HG03565 (cell line): ENCODE results near the gene PLA2G15.
A peak's percentile ranks its signal among the peaks of the same experiment; 100 is the strongest.

Experiments
- ATAC-seq: cut with Tn5 transposase; IDR thresholded peaks from one replicate; pipeline ENCODE4 v1.9.1; 2021; ENCODE audit warnings: mild to moderate bottlenecking, moderate library complexity; ENCODE audit not compliant: unreplicated experiment

The PLA2G15 gene

DNA sequence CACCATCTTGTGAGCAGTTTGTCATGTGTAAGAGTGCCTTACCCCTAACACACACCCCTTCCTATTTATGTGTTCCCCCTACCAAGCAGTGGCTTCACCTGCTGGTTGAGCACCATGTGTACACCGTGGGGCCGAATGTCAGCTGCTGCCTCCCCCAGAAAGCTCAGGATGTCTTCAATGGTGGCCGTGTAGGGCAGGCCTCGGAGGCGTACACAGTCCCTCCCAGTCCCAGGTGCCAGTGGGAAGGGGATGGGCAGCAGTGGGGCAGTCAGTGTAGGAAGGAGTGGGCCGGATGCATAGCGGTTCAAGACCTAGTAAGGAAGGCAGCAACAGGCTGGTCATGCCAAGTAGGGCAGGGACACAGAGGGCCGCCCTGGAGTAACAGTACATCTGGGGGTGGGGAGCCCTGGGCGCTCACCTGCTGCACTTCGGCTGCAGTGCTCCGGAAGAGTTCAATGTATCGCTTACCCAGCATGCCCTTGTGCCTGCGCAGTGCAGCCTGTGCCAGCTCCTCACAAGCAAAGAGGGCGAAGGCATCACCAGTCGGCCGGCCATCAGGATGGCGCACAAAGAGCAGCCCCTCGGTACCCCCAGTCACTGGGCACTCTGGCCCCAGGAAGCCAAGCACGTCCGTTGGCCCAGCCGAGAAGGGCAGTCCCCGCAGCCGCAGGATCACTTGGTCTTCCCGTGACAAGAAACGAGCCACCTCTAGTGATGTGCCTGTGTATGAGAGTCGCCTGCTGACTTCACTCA lies 13.6 kb upstream of the PLA2G15 start:
- no peak for ATAC-seq

DNA sequence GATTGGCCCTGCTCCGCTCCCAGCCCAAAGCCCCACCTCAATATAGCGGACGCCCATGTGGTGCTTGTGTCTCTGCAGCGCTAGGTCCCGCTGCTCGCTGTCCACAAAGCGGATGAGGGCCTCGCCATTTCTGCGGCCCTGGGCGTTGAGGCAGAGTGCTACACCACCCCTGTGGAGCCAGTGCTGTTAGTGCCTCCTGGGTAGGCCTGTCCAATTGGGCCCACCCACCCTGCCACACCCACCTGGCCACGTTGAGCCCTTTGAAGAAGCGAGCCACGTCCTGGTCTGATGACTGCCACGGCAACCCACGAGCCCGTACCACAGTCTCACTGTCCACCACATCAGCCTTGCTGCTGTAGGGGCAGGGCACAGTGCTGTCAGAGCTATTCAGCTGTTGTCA lies 12.8 kb upstream of the PLA2G15 start:
- no peak for ATAC-seq

DNA sequence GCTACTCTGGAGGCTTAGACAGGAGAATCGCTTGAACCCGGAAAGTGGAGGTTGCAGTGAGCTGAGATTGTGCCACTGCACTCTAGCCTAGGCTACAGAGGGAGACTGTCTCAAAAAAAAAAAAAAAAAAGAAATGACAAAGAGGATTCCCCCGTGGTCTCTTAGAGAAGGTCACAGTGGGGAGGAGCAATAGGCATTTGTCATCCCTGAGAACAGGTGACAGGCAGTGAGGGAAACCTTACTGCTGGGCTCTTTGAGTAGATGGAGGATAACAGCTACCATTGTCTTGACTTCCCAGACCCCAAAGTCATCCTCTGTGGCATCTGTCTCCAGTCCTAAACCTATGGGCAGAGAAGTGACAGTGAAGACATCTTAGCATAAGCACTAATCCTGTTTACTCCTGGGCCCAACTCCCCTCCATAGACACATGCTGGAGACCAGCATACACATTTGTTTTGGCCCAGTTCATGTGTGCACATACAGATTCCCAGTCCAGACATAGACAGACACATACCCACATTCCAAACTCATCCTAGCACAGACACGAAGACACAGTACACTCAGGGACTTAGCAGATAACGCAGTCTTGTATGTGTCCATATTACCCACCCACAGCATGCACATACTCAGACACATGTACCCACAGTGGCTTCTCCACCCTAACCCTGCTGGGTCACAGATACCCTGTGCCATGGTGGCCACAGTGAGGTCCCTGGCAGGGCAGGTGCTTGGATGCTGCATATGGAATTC lies 11.9 kb upstream of the PLA2G15 start:
- ATAC-seq: no peak

DNA sequence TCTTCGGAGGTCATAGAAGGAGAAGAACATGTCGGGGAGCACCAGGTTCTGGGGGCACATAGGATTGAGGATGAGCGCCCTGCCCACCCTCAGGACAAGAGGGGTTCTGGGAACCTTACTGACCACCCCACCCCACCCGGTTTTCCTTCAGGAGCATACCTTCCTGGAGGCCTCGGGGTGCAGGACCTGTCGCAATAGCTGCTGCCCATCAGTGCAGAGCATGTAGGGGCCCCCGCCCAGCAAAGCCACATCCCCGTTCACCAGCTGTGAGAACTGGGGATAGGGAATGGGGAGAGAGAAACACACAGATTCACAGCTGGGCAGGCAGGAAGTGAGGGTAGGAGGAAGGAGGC lies 11.4 kb upstream of the PLA2G15 start:
- no peak for ATAC-seq

DNA sequence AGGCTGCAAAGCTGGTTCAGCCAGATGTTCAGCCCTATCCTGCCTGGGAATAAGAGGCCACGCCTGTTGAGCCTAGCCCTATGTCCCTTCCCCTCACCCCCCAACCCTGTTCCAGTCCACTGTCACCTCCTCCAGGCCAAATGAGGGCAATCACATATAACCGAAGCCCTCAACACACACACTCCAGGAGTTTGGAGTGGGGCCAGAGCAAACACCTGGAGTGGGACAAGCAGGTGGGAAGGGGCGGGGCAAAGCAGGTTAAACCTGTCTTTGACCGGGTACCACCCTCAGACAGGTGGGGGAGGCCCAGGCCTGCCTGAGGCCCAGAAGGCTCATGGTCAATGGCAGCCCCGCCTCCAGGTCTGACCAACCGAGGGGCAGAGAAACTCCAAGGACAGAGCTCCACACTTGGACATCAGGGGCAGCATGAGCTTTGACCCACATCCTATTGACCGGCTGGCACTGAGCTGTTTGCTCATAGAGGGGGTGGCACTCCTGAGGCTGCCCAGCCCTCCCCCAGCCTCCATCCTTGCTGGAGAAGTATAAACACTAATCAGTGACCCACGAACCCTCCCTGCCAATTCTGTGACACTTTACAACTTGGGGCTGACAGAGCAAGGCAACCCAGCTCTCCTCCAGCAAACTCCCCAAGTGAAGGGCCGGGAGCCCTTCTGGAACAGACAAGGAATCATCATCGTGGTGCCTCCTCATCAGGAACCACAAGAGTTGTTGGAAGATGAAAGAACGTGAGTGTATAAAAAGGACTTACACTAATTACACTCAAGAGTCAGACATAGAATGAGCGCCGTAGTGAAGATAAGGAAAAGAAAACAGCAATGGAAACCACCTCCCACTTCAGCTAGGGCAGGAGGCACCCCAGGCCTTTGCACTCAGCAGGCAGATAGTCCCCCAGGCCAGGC lies 10.7 kb upstream of the PLA2G15 start:
- ATAC-seq: no peak

DNA sequence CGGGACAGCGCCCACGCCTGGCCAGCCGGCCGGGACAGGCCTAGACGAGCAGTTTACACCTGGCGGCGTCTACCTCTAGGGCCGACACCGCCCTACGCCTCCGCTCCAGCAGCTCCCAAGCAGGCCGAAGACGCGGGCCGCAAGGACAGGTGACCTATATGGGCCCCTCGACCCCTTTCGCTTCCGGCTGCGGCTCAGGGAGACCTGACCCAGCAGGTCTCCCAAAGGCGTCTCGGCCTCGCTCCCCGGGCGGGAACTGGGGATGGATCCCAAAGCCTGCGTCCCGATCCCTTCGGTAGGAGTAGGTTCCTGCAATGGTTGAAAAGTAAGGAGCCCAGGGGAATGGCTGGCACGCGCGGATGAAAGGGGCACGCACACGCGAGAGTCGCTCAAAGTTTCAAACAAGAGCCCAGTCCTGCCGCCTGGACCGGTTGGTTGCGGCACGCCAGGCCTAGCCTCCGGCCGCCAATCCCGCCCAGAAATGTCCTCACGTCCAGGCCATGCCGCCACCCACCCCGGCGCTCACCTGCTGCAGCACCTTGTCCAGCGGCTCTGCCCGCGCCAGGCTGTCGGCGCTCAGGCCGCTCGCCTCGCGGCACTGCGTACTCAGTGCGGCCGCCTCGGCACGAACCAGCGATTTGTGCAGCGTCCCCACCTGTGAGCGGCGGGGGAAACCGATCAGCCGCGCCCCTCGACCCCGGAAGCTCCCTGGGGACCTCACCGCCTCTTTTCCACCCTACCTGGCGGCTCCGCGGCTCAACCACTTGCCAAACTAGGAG lies 9.9 kb upstream of the PLA2G15 start:
- ATAC-seq: no peak

DNA sequence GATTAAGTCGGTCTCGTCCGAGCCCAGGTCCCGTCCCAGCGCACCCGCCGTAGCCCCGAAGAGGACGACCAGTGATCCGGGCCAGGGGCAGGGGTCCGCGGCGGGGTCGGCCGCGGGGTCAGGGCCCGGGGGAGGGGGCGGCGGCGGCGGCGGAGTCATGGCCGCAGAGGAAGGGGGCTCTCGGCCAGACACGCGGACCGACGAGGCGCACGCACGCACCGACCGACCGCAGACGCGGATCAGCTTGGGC lies 9.4 kb upstream of the PLA2G15 start, which contains the start of gene ESRP2:
TSS of gene ESRP2 (minus strand) at position 241 of the 250 bp plus-strand sequence. CDS start at position 159, 82 bp downstream.
- ATAC-seq: no peak

DNA sequence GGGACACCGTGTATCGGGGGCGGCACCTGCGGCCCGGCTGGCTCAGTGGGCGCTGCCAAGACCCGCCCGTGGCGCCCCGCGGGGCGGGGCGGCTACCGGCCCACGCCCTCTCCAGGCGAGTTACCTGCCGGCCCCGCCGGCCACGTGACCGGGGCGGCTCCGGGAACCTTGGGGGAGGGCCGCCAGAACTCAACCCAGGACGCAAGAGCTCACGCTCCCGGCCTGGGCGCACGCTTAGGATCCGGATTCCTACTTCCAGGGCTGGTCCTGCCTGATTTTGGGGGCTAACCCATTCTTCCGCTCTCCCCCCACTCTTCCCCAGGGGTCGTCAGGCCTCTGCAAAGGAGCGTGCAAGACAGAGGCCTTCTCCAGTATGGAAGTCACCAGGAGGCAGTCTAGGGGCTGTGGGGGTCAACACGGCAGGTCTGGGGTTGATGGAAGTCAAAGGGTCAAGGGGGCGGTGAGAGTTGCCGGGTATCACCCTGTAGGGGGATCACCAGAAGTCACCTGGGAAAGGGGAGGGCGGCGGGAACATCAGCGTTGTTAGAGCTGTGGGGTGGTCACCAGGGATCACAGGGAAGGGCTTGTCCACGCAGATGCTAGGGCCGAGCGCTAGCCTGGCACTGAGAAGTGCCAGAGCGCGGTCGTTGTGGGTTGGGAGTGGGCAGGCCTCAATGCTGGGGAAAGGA lies 8.9 kb upstream of the PLA2G15 start:
- no peak for ATAC-seq

DNA sequence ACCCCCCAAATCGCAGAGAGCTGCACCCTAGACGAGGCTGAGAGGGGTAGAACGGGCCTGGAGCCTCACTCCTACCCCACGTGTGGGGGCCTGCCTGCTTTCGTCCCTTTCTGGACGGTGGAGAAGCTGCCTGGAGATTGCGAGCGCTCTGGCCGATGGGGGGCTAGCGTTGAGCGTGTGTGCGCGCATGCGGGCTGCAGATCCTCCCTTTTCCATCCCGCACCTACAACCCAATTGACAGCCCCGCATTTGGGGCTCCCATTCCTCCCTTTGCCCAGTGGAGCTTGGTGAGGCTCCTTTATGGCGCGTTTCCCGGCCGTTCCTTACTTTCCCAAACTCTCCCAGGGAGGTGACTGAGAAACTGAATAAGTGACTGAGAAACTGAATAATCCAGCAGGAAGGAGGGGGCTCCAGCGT lies 8.3 kb upstream of the PLA2G15 start:
- no peak for ATAC-seq

DNA sequence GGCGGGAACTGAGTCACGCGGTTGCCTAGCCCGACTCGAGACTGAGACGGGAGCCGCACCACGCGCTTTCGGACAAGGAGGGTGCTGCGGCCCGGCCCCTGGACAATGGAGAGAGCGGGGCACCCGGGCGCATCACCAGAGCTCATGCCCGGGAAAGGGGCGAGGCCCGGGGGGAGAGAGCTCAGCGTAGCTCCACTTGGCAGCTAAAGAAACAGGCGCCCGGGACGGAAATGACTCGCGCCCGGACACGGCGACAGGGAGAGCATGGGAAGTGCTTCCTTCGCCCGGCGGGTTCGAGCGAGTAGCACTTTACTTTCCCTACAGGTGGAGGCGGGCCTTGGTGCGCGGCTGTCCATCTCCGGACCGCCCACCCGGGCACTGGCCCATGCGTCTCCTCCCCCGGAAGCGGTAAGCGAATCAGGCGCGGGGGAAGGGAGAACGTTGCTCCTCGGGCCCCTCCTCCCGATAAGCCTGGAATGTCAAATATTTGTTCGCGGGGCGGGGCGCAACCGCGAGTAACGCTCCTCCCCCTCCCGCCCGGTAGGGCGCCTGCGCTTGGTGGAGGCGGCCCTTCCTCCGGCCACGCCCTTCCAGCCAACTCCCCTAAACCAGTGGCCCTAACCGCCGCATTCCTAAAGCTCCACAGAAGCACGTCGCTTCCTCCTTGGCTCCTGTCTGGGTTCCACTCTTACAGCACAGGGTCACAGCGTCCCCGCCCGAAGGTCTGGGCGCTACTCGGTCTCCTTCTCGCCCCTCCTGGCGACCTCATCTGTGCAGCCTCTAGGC lies 7.7 kb upstream of the PLA2G15 start:
- ATAC-seq: peak; percentile 71

DNA sequence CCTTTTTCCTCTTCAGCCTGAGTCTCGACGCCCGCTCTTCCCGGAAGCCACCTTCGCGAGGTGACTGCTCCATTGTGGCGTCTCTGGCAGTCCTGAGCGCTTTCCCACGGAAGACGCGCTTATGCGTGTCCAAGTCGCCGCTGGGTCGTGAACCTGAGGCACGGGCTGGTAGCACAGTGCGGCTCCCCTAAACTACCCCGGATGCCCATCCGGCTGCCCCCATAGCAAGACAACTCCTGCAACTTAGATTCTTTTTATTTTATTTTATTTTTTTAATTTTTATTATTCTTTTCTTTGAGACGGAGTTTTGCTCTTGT lies 7.2 kb upstream of the PLA2G15 start:
- ATAC-seq: no peak

DNA sequence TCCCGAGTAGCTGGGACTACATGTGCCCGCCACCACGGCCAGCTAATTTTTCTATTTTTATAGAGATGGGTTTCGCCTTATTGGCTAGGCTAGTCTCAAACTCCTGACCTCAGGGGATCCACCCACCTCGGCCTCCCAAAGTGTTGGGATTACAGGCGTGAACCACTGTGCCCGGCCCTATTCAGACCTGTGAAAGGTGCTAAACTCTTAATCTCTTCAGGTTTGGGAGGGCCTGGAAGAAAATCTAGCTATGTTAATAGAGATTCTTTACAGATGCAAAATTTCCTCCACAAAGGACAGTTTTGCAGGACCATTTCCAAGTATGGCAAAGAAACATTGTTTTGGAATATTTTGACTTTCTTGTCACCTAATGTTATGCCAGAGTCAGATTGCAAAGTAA lies 3.1 kb upstream of the PLA2G15 start:
- ATAC-seq: no peak

DNA sequence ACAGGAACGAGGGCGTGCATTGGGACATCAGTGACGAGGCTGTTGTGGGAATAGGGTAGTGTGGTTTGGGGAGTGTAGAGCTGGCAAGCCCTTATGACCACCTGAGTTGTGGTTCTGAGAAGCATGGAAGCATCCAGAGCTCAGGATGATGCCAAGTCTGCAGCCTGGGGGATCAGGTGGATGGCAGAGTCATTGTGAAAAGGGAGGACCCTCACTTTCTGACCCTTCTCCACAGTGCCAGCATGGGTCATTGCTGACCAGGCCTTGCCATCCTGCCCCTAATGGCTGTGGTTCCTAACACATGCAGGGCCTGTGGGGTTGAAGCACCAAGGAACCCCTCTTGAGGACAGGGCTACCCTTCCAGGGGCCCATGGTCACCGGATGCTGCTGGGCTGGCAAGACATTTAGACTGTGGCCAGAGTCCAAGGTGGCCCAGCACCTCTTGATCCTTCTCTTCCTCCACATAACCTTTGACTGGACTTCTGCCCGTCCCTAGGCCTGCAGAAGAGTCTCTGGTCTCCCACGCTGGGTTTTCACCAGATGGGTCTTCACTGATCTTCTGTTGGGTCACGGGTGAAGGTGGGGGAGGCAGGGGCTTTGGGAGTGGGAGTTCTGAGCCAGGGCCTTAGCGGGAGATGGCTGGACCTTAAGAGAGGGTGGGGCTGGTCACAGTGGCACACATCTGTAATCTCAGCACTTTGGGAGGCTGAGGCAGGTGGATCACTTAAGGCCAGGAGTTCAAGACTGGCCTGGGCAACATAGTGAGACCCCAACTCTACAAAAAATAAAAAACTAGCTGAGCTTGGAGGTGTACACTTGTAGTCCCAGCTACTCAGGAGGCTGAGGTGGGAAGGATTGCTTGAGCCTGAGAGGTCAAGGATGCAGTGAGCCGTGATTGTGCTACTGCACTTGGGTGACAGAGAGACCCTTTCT lies 2.0 kb upstream of the PLA2G15 start:
- ATAC-seq: no peak

DNA sequence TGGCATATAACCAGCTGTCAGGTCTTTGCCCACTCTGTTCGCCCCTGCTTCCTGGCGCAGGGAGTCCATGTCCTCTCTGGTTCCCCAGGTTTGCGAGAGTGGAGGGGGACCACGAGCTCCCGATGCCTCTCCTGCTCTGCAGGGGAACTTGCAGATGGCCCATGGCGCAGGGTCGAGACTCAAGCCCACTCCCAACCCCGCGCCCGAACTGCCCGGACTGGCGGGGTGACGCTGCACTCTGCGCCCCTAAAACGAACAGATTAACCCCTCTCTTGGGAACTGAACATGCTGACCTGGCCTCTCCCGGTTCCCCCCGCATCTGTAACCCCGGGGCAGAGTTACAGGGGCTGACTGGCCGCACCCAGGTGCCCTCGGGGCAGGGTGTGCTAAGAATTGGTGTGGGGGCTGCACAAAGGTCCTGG lies 681 bp upstream of the PLA2G15 start:
- ATAC-seq: no peak

DNA sequence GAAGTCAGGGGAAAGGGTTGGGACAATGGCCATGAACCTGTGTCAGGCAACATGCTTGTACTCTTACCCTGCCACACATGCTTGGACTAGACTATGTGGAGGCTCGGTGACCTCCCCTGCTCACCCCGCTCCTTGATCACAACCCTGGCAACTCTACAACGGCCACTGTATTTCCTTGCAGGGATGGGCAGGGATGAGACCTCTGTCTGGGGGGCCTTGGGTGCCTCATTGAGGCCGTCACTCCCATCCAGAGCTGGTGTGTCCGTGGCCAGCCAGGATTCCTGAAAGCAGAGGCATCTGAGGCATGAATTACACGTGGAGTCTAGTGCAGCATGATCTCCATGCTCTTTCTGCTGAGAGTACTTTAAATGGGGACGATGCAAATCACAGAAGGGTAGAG lies 948 bp downstream of the PLA2G15 start:
- no peak for ATAC-seq

DNA sequence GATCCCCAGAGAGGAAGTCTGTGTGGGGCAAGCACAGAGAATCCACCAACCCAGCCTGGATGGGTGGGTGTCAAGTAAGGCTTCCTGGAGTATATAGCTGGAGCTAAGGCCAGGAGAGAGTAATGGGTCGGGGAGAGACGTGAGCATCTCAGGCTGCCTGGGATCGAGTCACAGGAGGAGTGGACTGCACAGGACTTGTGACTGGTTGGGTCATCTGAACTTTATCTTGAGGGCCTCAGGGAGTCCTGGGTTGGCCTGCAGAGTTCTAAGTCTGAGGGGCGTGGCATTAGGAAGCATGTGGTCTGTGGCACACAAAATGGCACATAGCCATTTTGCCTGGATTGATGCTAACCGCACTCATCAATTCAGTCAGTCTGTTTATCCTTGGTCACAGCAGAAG lies 1.5 kb downstream of the PLA2G15 start:
- ATAC-seq: no peak

DNA sequence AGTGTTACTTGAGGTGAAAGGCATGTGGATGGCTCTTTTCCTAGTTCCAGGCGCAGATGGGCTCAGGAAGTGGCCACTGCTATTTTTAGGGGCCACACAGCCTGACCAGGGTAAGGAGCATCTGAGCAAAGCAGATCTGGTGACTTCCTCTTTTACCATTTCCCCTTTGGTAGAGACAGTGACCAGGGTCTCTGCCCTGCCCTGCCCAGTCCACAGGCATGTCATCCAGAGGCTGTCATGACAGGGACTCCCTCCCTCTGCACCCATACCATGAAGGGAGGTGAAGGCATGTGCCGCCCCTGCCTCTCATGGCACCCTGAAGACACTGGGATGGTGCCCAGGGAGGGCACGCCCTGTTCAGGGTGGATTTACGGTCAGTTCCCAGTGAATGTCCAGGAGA lies 2.2 kb downstream of the PLA2G15 start:
- ATAC-seq: no peak

DNA sequence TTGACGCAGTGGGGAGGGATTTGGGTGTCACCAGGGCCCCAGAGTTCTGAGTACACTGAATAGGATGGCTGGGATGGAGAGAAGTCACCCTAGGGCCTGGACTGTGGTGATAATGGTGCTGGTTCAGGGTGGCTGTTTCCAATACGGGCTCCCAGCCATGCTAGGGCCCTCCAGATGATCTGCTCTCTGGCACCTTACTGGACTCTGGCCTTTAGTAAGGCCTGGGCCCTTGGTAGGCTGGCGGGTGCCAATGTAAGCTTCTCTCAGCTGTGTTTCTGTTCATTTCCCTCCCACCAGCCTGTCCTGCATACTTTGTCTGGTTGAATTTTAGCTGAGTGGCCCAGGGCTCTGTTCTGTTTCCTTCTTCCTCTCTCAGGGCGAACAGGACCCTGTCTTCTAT lies 2.8 kb downstream of the PLA2G15 start:
- ATAC-seq: no peak

DNA sequence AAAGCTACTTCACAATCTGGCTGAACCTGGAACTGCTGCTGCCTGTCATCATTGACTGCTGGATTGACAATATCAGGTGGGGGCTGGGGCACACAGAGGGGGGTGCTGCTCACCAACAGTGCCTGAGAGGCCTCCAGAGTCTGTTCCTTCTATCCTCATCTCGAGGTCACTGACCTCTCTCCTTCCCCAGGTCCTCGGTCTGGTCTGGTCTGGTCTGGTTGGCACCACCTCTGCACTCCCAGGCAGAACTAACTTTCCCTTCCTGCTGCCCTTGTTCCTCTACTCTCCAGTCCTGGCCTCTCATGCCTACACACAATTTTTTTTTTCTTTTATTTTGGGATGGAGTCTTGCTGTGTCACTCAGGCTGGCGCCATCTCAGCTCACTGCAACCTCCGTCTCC lies 4.2 kb downstream of the PLA2G15 start:
- no peak for ATAC-seq
